Caco-2 (cell line): ENCODE data around the gene CXCL9. TPM values are rescaled to one million over a fixed set of nuclear protein-coding genes. Genes with fewer than 3 reads are reported as not detected.

Source experiments
- BruUV-seq: library from RNA; stranded (reverse); fragments of 400-500 nt; replicated peaks from 2 replicates; lab custom pipeline; 2021; lab: Mats Ljungman, UMichigan
- CTCF ChIA-PET: fragments of 300-600 bp; sonication (Branson Sonifier 250); formaldehyde crosslinking; loops from one replicate; lab custom pipeline; 2022; ENCODE audit warnings: antibody characterized with exemption; lab: Charles Lee
- POLR2A ChIA-PET: fragments of 300-600 bp; sonication (Branson Sonifier 250); formaldehyde crosslinking; loops from one replicate; lab custom pipeline; 2022; ENCODE audit warnings: antibody characterized with exemption; lab: Charles Lee
- DNase-seq, 2 experiments: peaks; one replicate each; pipeline versions ENCODE4 v3.0.0 to v3.0.0-alpha.2; 2020 to 2022
- H3K27me3 ChIP-seq: replicated peaks from 2 replicates; pipeline ENCODE4 v1.6.0; 2011; ENCODE audit warnings: low read length; ENCODE audit not compliant: control insufficient read depth, insufficient read depth
- H3K36me3 ChIP-seq: 2 replicates; pipeline ENCODE4 v1.5.1; 2011; ENCODE audit warnings: low read length; ENCODE audit not compliant: control insufficient read depth, insufficient read depth
- H3K4me1 ChIP-seq: fragments of 250-450 bp; sonication (Bioruptor Pico); 2 replicates; pipeline ENCODE4 v1.5.1; 2020; ENCODE audit warnings: mild to moderate bottlenecking
- H3K4me3 ChIP-seq: 2 replicates; pipeline ENCODE4 v1.5.1; 2011; ENCODE audit warnings: low read depth, mild to moderate bottlenecking, control low read depth, low read length
- H3K9me3 ChIP-seq: fragments of 250-450 bp; sonication (Bioruptor Pico); 2 replicates; pipeline ENCODE4 v1.5.1; 2020; ENCODE audit warnings: mild to moderate bottlenecking, moderate library complexity
- H3K27ac Mint-ChIP-seq: one replicate; pipeline ENCODE4 v1.8.0; 2022; ENCODE audit warnings: mixed read lengths; ENCODE audit not compliant: unreplicated experiment
- H3K27me3 Mint-ChIP-seq: one replicate; pipeline ENCODE4 v1.8.0; 2022; ENCODE audit warnings: mixed read lengths; ENCODE audit not compliant: insufficient read depth, unreplicated experiment
- H3K36me3 Mint-ChIP-seq: one replicate; pipeline ENCODE4 v1.8.0; 2022; ENCODE audit warnings: mild to moderate bottlenecking, mixed read lengths; ENCODE audit not compliant: insufficient read depth, unreplicated experiment
- H3K4me1 Mint-ChIP-seq: one replicate; pipeline ENCODE4 v1.8.0; 2022; ENCODE audit warnings: low read depth, mixed read lengths; ENCODE audit not compliant: unreplicated experiment
- H3K4me3 Mint-ChIP-seq: one replicate; pipeline ENCODE4 v1.8.0; 2022; ENCODE audit warnings: mild to moderate bottlenecking, moderate library complexity, mixed read lengths; ENCODE audit not compliant: unreplicated experiment
- H3K9me3 Mint-ChIP-seq: one replicate; pipeline ENCODE4 v1.8.0; 2022; ENCODE audit warnings: mixed read lengths; ENCODE audit not compliant: unreplicated experiment
- intact Hi-C: fragments of 100-400 bp; cut with micrococcal nuclease; formaldehyde crosslinking; loops from one replicate; pipeline ENCODE4 v1.10.0; 2022; ENCODE audit not compliant: unreplicated experiment
- total RNA-seq: library from RNA; stranded (reverse); gene quantifications from 2 replicates; pipeline ENCODE4 v1.2.3, GENCODE V29; 2022
- TF ChIP-seq, protein P1 (sequence below), 2 experiments: fragments of 200-600 bp in 1 of 2; IDR thresholded peaks; 1 replicate in 1 of 2; 2 replicates in 1 of 2; pipeline versions ENCODE4 v1.5.1 to v1.8.0; 2011 to 2022; ENCODE audit warnings: antibody characterized with exemption in 1 of 2, control low read depth in 1 of 2, inconsistent platforms in 1 of 2, low read depth in 1 of 2, low read length in 1 of 2, mild to moderate bottlenecking in 1 of 2, moderate library complexity in 1 of 2; ENCODE audit not compliant: insufficient read depth in 1 of 2, severe bottlenecking in 1 of 2, unreplicated experiment in 1 of 2

CXCL9 gene
- total RNA-seq, 1 experiment from 2014 or later, result not detected

DNA sequence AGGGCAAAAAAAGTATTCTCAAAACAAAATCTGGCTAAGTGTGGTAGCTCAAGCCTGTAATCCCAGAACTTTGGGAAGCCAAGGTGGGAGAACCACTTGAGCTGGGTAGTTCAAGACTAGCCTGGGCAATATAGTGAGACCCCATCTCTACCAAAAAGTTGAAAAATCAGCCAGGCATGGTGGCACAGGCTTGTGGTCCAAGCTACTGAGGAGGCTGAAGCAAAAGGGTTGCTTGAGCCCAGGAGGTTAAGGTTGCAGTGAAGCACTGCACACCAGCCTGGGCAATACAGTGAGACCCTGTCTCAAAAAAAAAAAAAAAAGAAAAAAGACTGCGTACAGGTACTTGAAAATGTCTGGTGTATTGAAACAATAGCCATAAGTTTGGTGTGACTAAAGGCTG lies 14.8 kb downstream of the CXCL9 start:
- no peak for DNase-seq
- H3K4me3 Mint-ChIP-seq, result no peak overlapping the region
- no TSS peak for BruUV-seq
- no peaks in the 10 kb centered on the region for H3K9me3 Mint-ChIP-seq
- no peak overlapping the region for H3K27ac Mint-ChIP-seq
- H3K36me3 Mint-ChIP-seq, result peaks cover 4% of the 10 kb centered on the region
- intact Hi-C loops, result loop anchor here (5.0 kb wide), 1 partner anchor 100 kb away; no protein-coding TSS in a partner anchor
- TF ChIP-seq, protein P1, sequence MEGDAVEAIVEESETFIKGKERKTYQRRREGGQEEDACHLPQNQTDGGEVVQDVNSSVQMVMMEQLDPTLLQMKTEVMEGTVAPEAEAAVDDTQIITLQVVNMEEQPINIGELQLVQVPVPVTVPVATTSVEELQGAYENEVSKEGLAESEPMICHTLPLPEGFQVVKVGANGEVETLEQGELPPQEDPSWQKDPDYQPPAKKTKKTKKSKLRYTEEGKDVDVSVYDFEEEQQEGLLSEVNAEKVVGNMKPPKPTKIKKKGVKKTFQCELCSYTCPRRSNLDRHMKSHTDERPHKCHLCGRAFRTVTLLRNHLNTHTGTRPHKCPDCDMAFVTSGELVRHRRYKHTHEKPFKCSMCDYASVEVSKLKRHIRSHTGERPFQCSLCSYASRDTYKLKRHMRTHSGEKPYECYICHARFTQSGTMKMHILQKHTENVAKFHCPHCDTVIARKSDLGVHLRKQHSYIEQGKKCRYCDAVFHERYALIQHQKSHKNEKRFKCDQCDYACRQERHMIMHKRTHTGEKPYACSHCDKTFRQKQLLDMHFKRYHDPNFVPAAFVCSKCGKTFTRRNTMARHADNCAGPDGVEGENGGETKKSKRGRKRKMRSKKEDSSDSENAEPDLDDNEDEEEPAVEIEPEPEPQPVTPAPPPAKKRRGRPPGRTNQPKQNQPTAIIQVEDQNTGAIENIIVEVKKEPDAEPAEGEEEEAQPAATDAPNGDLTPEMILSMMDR (IDR thresholded peaks at IDR 0.05; ENCODE audit: insufficient read depth in 1 of 2, low read depth in 1 of 2, low read length in 1 of 2, severe bottlenecking in 1 of 2, unreplicated experiment in 1 of 2), result no peak
- Histone ChIP-seq H3K36me3 (no peaks in the 10 kb centered on the region), H3K4me1 (no peaks in the 10 kb centered on the region), H3K9me3 (no peaks in the 10 kb centered on the region), H3K4me3 (no peak overlapping the region), H3K27me3 (no peaks in the 10 kb centered on the region)
- CTCF ChIA-PET, result interaction anchor here (0.9 kb wide), 1 partner anchor 94 kb away, joined by 4 read pairs; no protein-coding TSS in a partner anchor
- POLR2A ChIA-PET, result no interaction called here
- peaks cover 27% of the 10 kb centered on the region for H3K4me1 Mint-ChIP-seq
- H3K27me3 Mint-ChIP-seq, result no peaks in the 10 kb centered on the region

DNA sequence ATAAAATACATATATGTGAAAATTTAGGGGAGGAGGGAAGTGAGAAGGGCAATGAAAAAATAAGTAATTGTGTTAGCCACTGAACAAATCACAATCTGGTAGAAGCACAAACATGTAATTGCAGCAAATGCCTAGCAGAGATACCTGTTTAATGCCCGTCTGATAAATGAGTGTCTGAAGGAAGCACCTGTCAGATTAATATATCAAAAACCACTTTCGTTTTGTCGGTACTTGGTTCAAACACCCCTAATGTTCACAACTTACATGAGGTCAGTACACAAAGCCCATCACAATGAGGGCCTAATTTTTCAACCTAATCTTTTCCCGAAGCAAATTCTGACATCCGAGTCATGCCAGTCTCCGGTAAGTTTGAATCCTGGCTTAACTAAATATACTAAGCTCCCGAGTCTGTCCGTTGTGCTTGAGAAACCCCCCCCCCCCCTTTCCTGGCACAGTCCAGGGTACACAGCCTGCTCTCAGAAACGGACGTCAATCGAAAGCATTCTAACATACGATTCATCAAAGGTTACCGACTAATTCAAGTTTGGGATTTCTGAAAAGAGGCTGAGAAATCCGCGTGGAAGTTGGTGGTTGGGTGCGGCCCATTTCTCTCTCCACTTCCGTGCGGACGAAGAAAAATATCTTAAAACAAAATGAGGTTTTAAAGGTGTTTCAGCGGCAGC lies 17.3 kb downstream of the CXCL9 start:
- H3K9me3 Mint-ChIP-seq, result no peaks in the 10 kb centered on the region
- no peak for DNase-seq
- ChIA-PET POLR2A (interaction anchor here (0.6 kb wide), 1 partner anchor 739 kb away, joined by 3 read pairs; no protein-coding TSS in a partner anchor), CTCF (interaction anchor here (0.6 to 1.4 kb wide), 3 partner anchors 10 to 97 kb away, joined by 3 to 4 read pairs (median 4); no protein-coding TSS in a partner anchor)
- Histone ChIP-seq H3K36me3 (no peaks in the 10 kb centered on the region), H3K27me3 (no peaks in the 10 kb centered on the region), H3K4me1 (no peaks in the 10 kb centered on the region), H3K4me3 (peak overlapping the region; percentile 76), H3K9me3 (no peaks in the 10 kb centered on the region)
- H3K4me1 Mint-ChIP-seq, result peaks cover 18% of the 10 kb centered on the region
- peak overlapping the region; percentile 81 for H3K27ac Mint-ChIP-seq
- peak overlapping the region; percentile 76 for H3K4me3 Mint-ChIP-seq
- no TSS peak for BruUV-seq
- intact Hi-C loops, result loop anchor here (2.0 to 5.0 kb wide), 2 partner anchors 73 to 98 kb away; no protein-coding TSS in a partner anchor
- peaks cover 4% of the 10 kb centered on the region for H3K36me3 Mint-ChIP-seq
- H3K27me3 Mint-ChIP-seq, result no peaks in the 10 kb centered on the region
- TF ChIP-seq, protein P1 (IDR thresholded peaks at IDR 0.05; ENCODE audit: insufficient read depth in 1 of 2, low read depth in 1 of 2, low read length in 1 of 2, severe bottlenecking in 1 of 2, unreplicated experiment in 1 of 2), result no peak

DNA sequence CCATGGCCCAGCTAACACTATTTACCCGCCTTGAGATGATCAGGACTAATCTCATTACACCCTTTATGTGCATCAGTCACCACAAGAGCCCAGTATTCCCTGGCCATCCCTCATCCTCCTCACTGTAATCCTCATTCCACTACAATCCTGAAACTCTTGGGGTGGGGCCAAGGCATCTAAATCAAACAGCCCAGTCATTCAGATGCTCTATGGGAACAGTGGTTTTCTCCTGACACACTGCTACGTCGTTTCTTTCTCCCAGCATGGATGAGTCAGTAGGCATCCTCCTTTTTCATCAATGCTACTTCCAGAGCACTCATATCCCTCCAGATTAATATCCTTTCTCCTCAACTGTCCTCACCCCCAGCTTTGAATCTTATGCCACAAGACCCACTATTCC lies 22.2 kb downstream of the CXCL9 start:
- Histone ChIP-seq H3K9me3 (no peaks in the 10 kb centered on the region), H3K27me3 (no peaks in the 10 kb centered on the region), H3K4me3 (no peak overlapping the region), H3K36me3 (peaks cover 2% of the 10 kb centered on the region; the same call in 1 of the 2 replicates), H3K4me1 (no peaks in the 10 kb centered on the region)
- no TSS peak for BruUV-seq
- H3K4me3 Mint-ChIP-seq, result no peak overlapping the region
- CTCF ChIA-PET, result no interaction called here
- peaks cover 26% of the 10 kb centered on the region for H3K36me3 Mint-ChIP-seq
- H3K9me3 Mint-ChIP-seq, result no peaks in the 10 kb centered on the region
- intact Hi-C loops, result no loop called here
- peaks cover 18% of the 10 kb centered on the region for H3K4me1 Mint-ChIP-seq
- TF ChIP-seq, protein P1 (IDR thresholded peaks at IDR 0.05; ENCODE audit: insufficient read depth in 1 of 2, low read depth in 1 of 2, low read length in 1 of 2, severe bottlenecking in 1 of 2, unreplicated experiment in 1 of 2), result no peak
- H3K27me3 Mint-ChIP-seq, result no peaks in the 10 kb centered on the region
- POLR2A ChIA-PET, result no interaction called here
- DNase-seq, result no peak
- H3K27ac Mint-ChIP-seq, result no peak overlapping the region
